ENCODE data around the gene PLCG1.
"Not testable (repeated sequence)": the region's sequence is repeated elsewhere in the genome, so short reads cannot be mapped to it uniquely, and the experiment has no call there.

Gene PLCG1

GRCh38 chr20:41136680-41137613, at the start of gene PLCG1:
Gene PLCG1 (plus strand): TSS chr20:41137543. CDS start chr20:41137642, 99 bp downstream.
- DNase-seq: peak; percentile 69 to 82

- DNase-seq: no peak
These were observed 49.6 kb upstream of the PLCG1 start for GRCh38 chr20:41087777-41088176.

- DNase-seq: no peak
These were observed 47.8 kb upstream of the PLCG1 start for GRCh38 chr20:41089555-41089954.

GRCh38 chr20:41091927-41092326, 45.4 kb upstream of the PLCG1 start:
- DNase-seq: no peak

GRCh38 chr20:41094353-41095055, 42.8 kb upstream of the PLCG1 start:
- DNase-seq: no peak

GRCh38 chr20:41095110-41095969, 42.0 kb upstream of the PLCG1 start:
- DNase-seq: peak in 1 of 2 experiments; percentile 4

- no peak for DNase-seq
These were observed 38.6 kb upstream of the PLCG1 start for GRCh38 chr20:41098703-41099250.

- no peak for DNase-seq
These were observed 37.3 kb upstream of the PLCG1 start for GRCh38 chr20:41100001-41100480.

- no peak for DNase-seq
These were observed 35.7 kb upstream of the PLCG1 start for GRCh38 chr20:41101660-41102059.

GRCh38 chr20:41108531-41108930, 28.8 kb upstream of the PLCG1 start:
- DNase-seq: no peak

- DNase-seq: no peak
These were observed 27.3 kb upstream of the PLCG1 start for GRCh38 chr20:41110012-41110411.

GRCh38 chr20:41110930-41111577, 26.3 kb upstream of the PLCG1 start:
- no peak for DNase-seq

GRCh38 chr20:41111578-41111951, 25.8 kb upstream of the PLCG1 start:
- no peak for DNase-seq

- DNase-seq: no peak
These were observed 20.9 kb upstream of the PLCG1 start for GRCh38 chr20:41116282-41116956.

GRCh38 chr20:41118159-41118558, 19.2 kb upstream of the PLCG1 start:
- not testable (repeated sequence) for DNase-seq

GRCh38 chr20:41118632-41119031, 18.7 kb upstream of the PLCG1 start:
- DNase-seq: no peak

GRCh38 chr20:41119614-41120561, 17.5 kb upstream of the PLCG1 start:
- DNase-seq: no peak

- DNase-seq: no peak
These were observed 15.9 kb upstream of the PLCG1 start for GRCh38 chr20:41121399-41121798.

- DNase-seq: no peak
These were observed 13.7 kb upstream of the PLCG1 start for GRCh38 chr20:41123631-41124030.

GRCh38 chr20:41124451-41125094, 12.8 kb upstream of the PLCG1 start:
- no peak for DNase-seq

Measured in NCI-H187 (cell line).